Ovary (tissue), 10 donors: ENCODE data around the gene DSCAML1. TPM values are rescaled to one million over a fixed set of nuclear protein-coding genes. Genes with fewer than 3 reads are reported as not detected.

Source experiments
- DNase-seq, 5 donors: peaks; one replicate each; pipeline ENCODE4 v3.0.0-alpha.2; 2019 to 2020
- H3K27ac ChIP-seq, 2 donors: fragments of 200-600 bp; one replicate each; pipeline versions ENCODE4 v1.5.1 to v1.8.0; 2019 to 2022
- H3K27me3 ChIP-seq: fragments of 200-600 bp; one replicate; pipeline ENCODE4 v1.8.0; 2022
- H3K36me3 ChIP-seq: fragments of 200-600 bp; sonication (generic); one replicate; pipeline ENCODE4 v1.5.1; 2019
- H3K4me1 ChIP-seq: one replicate; pipeline ENCODE4 v1.8.1; 2013; ENCODE audit warnings: mild to moderate bottlenecking, moderate library complexity; ENCODE audit not compliant: insufficient read depth
- H3K4me3 ChIP-seq: fragments of 200-600 bp; sonication (generic); one replicate; pipeline ENCODE4 v1.5.1; 2017
- H3K9me3 ChIP-seq, 2 donors: fragments of 200-600 bp in 1 of 2; sonication (generic) in 1 of 2; one replicate each; pipeline versions ENCODE4 v1.5.1 to v1.8.1; 2013 to 2019; ENCODE audit warnings: mild to moderate bottlenecking in 1 of 2, moderate library complexity in 1 of 2
- EP300 ChIP-seq: sonication (generic); formaldehyde crosslinking; IDR thresholded peaks from one replicate; pipeline ENCODE4 v1.6.1; 2017; ENCODE audit warnings: antibody characterized with exemption
- POLR2A ChIP-seq: fragments of 450-650 bp; IDR thresholded peaks from one replicate; pipeline ENCODE4 v1.6.1; 2017; ENCODE audit warnings: antibody characterized with exemption, mild to moderate bottlenecking, moderate library complexity
- WGBS, 3 donors: extraction: QIAGEN DNeasy Blood & Tissue Kit in 1 of 3; methylation state at CpG; one replicate each; pipeline versions ENCODE4 v1.1.5 to v1.1.7; 2013 to 2017; 5-methylcytosine and 5-hydroxymethylcytosine counted together
- intact Hi-C, 4 donors: fragments of 100-400 bp; cut with DNase I; formaldehyde crosslinking; loops; one replicate each; pipeline versions ENCODE4 v1.11.0 to v1.15.1; 2022 to 2023
- long read RNA-seq, 3 donors: library from polyadenylated mRNA in 2 of 3; unstranded in 2 of 3; transcript quantifications; one replicate each; pipeline ENCODE4 v2.0.0 and lab custom pipeline, GENCODE V29; 2021 to 2026
- polyA plus RNA-seq, 2 donors: library from polyadenylated mRNA; stranded (reverse); fragments of 200-250 nt in 1 of 2; fragments of 350-450 nt in 1 of 2; fragmentation: Illumina TruSeq in 1 of 2; extraction: RNeasy Lipid Tissue Mini Kit (QIAGEN cat#74804) in 1 of 2; gene quantifications; one replicate each; pipeline ENCODE4 v1.2.3, GENCODE V29; 2013 to 2014
- total RNA-seq, 7 donors: library from RNA; depleted of rRNA in 2 of 7; stranded (reverse); fragments of >200 nt in 2 of 7; fragmentation: NEBNext Ultra II Directional in 3 of 7; extraction: Animal tissue kit (Norgen Biotek cat#: 25700) in 3 of 7; gene quantifications; one replicate each; pipeline versions ENCODE4 v1.1.0 to v1.2.4, GENCODE V29; 2016 to 2023
- TF ChIP-seq, protein P1 (sequence below), 3 donors: fragments of 450-650 bp in 2 of 3; fragments of 200-600 bp in 1 of 3; IDR thresholded peaks; one replicate each; pipeline versions ENCODE4 v1.5.1 to v1.8.0; 2016 to 2022; ENCODE audit warnings: antibody characterized with exemption in 3 of 3, mild to moderate bottlenecking in 1 of 3
- donor health status: DM: no; HTN: no; CAD: no; lungs with moderate emphysema.
- donor health status: DM: no; HTN: no; CAD: no.
- donor health status: Bipolar disorder and iron deficiency.
- donor health status: DM: yes; HTN: yes; CAD: no.
- donor health status: DM: no; HTN: no; CAD: no.
- donor health status: DM: yes; HTN: yes; CAD: no.

The DSCAML1 gene, protein sequence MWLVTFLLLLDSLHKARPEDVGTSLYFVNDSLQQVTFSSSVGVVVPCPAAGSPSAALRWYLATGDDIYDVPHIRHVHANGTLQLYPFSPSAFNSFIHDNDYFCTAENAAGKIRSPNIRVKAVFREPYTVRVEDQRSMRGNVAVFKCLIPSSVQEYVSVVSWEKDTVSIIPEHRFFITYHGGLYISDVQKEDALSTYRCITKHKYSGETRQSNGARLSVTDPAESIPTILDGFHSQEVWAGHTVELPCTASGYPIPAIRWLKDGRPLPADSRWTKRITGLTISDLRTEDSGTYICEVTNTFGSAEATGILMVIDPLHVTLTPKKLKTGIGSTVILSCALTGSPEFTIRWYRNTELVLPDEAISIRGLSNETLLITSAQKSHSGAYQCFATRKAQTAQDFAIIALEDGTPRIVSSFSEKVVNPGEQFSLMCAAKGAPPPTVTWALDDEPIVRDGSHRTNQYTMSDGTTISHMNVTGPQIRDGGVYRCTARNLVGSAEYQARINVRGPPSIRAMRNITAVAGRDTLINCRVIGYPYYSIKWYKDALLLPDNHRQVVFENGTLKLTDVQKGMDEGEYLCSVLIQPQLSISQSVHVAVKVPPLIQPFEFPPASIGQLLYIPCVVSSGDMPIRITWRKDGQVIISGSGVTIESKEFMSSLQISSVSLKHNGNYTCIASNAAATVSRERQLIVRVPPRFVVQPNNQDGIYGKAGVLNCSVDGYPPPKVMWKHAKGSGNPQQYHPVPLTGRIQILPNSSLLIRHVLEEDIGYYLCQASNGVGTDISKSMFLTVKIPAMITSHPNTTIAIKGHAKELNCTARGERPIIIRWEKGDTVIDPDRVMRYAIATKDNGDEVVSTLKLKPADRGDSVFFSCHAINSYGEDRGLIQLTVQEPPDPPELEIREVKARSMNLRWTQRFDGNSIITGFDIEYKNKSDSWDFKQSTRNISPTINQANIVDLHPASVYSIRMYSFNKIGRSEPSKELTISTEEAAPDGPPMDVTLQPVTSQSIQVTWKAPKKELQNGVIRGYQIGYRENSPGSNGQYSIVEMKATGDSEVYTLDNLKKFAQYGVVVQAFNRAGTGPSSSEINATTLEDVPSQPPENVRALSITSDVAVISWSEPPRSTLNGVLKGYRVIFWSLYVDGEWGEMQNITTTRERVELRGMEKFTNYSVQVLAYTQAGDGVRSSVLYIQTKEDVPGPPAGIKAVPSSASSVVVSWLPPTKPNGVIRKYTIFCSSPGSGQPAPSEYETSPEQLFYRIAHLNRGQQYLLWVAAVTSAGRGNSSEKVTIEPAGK (N-terminal part only)
- 10 to 100 TPM in 5 of 7 donors, 1 to 10 TPM in 2; 2.3 to 16.5 (median 12.7) TPM for total RNA-seq
- 1 to 10 TPM in 1 of 2 donors, under 1 TPM in 1; 0.77 to 2.2 TPM for polyA plus RNA-seq
- long read RNA-seq, donor 1, partial matches to known transcripts: 2 of 36 reads
- long read RNA-seq, donor 1, other reads (novel, unspliced or antisense): 34 of 36 reads
- long read RNA-seq, donor 2: 0 reads
- long read RNA-seq, donor 3, partial matches to known transcripts: 5 of 9 reads
- long read RNA-seq, donor 3, other reads (novel, unspliced or antisense): 4 of 9 reads

DNA sequence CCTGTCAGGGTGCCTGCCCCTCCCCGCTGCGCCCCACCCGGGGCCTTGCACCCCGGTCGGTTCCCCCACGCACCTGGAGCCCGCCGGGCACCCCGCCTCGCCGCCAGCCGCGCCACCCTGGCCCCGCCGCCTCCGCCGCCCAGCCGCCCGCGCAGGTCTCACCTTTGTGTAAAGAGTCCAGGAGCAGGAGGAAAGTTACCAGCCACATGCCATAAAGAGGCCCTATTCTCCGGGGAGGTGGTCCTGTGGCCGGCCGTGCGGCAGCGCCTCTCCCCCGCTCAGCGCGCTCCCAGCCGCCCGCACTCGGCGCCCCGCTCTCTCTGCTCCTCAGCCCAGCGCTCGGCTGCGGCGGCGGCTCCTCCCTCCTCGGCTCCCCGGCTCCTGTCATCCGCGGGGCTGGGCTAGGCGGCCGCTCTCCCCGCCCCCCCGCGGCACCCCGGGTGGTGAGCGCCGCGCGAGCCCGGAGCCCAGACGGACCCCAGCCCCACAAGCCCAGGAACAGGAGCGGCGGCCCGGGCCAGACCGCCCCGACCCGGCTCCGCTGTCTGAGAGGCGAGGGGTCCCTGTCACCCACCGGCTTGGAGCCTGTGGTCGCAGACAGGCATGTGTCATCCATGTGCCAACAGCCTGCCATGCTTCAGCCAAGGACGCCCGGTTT is at the start of gene DSCAML1:
Gene DSCAML1 (minus strand): TSS at position 345 of the 658 bp plus-strand sequence. CDS start 137 bp downstream, at position 208.
- no peaks in the 10 kb centered on the region for H3K36me3 ChIP-seq
- 3 to 5% (median 4%) methylated on average over 29 to 66 of the region's 66 CpGs for WGBS, 3 donors
- no peak for TF ChIP-seq POLR2A
- no peak for TF ChIP-seq EP300
- TF ChIP-seq, protein P1, sequence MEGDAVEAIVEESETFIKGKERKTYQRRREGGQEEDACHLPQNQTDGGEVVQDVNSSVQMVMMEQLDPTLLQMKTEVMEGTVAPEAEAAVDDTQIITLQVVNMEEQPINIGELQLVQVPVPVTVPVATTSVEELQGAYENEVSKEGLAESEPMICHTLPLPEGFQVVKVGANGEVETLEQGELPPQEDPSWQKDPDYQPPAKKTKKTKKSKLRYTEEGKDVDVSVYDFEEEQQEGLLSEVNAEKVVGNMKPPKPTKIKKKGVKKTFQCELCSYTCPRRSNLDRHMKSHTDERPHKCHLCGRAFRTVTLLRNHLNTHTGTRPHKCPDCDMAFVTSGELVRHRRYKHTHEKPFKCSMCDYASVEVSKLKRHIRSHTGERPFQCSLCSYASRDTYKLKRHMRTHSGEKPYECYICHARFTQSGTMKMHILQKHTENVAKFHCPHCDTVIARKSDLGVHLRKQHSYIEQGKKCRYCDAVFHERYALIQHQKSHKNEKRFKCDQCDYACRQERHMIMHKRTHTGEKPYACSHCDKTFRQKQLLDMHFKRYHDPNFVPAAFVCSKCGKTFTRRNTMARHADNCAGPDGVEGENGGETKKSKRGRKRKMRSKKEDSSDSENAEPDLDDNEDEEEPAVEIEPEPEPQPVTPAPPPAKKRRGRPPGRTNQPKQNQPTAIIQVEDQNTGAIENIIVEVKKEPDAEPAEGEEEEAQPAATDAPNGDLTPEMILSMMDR (IDR thresholded peaks at IDR 0.05): no peak
- intact Hi-C loops: loop anchor here in 1 of 4 donors (5.0 kb wide), 1 partner anchor 260 kb away; no protein-coding TSS in a partner anchor
- H3K27ac ChIP-seq: no peak within 1 kb of the TSS
- peak in 3 of 5 donors; percentile 21 to 61 (median 40) for DNase-seq
- no peaks in the 10 kb centered on the region for H3K9me3 ChIP-seq
- H3K27me3 ChIP-seq: no peaks in the 10 kb centered on the region
- peaks cover 7% of the 10 kb centered on the region for H3K4me1 ChIP-seq
- peak within 1 kb of the TSS; percentile 17 for H3K4me3 ChIP-seq

DNA sequence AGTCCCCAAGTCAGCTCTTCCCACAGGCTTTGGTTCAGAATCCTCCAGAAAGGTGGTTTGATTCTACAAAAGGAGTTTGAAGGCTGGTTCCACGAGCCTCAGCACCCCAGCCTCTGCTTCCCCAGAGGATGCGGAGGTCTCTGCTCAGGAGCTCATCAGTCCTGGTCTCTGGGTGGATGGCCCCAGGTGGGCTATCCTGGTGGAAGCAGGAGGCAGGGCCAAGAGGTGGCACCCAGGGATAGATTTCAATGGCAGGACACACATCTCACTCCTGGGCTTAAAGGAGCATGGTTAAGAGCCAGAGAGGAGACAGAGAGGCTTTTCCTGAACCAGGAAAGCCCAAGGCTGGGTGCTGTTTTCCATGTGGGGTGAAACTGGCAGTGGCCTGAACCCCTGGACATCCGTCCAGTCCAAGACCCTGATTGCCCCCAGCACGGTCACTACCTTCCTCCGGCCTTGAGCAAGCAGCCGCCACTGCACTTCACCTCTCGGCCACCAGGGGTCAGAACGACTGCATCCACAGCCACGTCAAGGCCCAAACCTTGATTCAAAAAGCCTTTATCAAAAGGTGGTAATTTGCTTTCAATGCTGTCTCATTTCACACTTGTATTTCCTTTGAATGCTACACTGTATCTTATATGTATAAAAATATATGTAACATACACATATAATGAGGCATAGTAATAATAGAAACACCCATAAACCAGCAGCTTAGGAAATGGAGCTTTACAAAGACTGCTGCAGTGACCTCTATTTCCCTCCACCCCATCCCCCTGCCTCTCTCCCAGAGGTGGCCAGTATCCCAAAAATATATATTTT is 46.9 kb upstream of the DSCAML1 start:
- WGBS, 3 donors: 23 to 28% (median 27%) methylated on average over 9 of the region's 9 CpGs

More for the DNA sequence above, 46.9 kb upstream of the DSCAML1 start:
- H3K36me3 ChIP-seq: no peaks in the 10 kb centered on the region
- H3K9me3 ChIP-seq: no peaks in the 10 kb centered on the region
- TF ChIP-seq POLR2A (peak; percentile 16), EP300 (no peak)
- TF ChIP-seq, protein P1 (IDR thresholded peaks at IDR 0.05): peak; percentile 94 to 96 (median 96)
- no peak overlapping the region for H3K4me3 ChIP-seq
- no peak overlapping the region for H3K27ac ChIP-seq
- DNase-seq: peak; percentile 78 to 90 (median 89)
- no peaks in the 10 kb centered on the region for H3K27me3 ChIP-seq
- intact Hi-C loops: loop anchor here (2.0 to 5.0 kb wide), 3 partner anchors 103 to 208 kb away; no protein-coding TSS in a partner anchor
- H3K4me1 ChIP-seq: peaks cover 3% of the 10 kb centered on the region
